A673 (cell line): ENCODE data around the gene BRPF1. TPM values are rescaled to one million over a fixed set of nuclear protein-coding genes. Genes with fewer than 3 reads are reported as not detected.

Experiments
- BruUV-seq: library from RNA; stranded (reverse); fragments of 400-500 nt; replicated peaks from 2 replicates; lab custom pipeline; 2021; lab: Mats Ljungman, UMichigan
- CTCF ChIA-PET: fragments of 300-600 bp; sonication (Branson Sonifier 250); formaldehyde crosslinking; loops from one replicate; lab custom pipeline; 2022; ENCODE audit warnings: antibody characterized with exemption; lab: Charles Lee
- POLR2A ChIA-PET: fragments of 300-600 bp; sonication (Branson Sonifier 250); formaldehyde crosslinking; loops from one replicate; lab custom pipeline; 2022; ENCODE audit warnings: antibody characterized with exemption; ENCODE audit not compliant: low non-redundant PET; lab: Charles Lee
- DNase-seq: peaks from one replicate; pipeline ENCODE4 v3.0.0-alpha.2; 2015; ENCODE audit warnings: low spot score
- H3K27ac ChIP-seq: fragments of 200-600 bp; sonication (generic); 2 replicates; pipeline ENCODE4 v1.5.1; 2016; ENCODE audit warnings: mixed run types, low read depth, mild to moderate bottlenecking, mixed read lengths, antibody characterized with exemption, low read length; ENCODE audit not compliant: poor library complexity, severe bottlenecking
- H3K27me3 ChIP-seq: fragments of 200-600 bp; sonication (generic); replicated peaks from 2 replicates; pipeline ENCODE4 v1.6.1; 2017; ENCODE audit warnings: mixed run types, low read depth, mild to moderate bottlenecking, mixed read lengths, antibody characterized with exemption, low read length; ENCODE audit not compliant: insufficient read depth, poor library complexity
- H3K36me3 ChIP-seq: fragments of 200-600 bp; sonication (generic); 2 replicates; pipeline ENCODE4 v1.6.1; 2016; ENCODE audit warnings: mixed run types, mild to moderate bottlenecking, mixed read lengths, antibody characterized with exemption, low read length; ENCODE audit not compliant: insufficient read depth, poor library complexity, severe bottlenecking
- H3K4me1 ChIP-seq: fragments of 200-600 bp; sonication (generic); 2 replicates; pipeline ENCODE4 v1.6.1; 2017; ENCODE audit warnings: mixed run types, mild to moderate bottlenecking, mixed read lengths, antibody characterized with exemption, low read length; ENCODE audit not compliant: insufficient read depth, poor library complexity, severe bottlenecking
- H3K4me3 ChIP-seq: fragments of 200-600 bp; sonication (generic); 2 replicates; pipeline ENCODE4 v1.5.1; 2016; ENCODE audit warnings: low read depth, mixed run types, mild to moderate bottlenecking, mixed read lengths, low read length; ENCODE audit not compliant: poor library complexity, severe bottlenecking
- H3K9me3 ChIP-seq: fragments of 200-600 bp; sonication (generic); 2 replicates; pipeline ENCODE4 v1.6.1; 2016; ENCODE audit warnings: mixed run types, low read depth, mild to moderate bottlenecking, mixed read lengths, antibody characterized with exemption, low read length; ENCODE audit not compliant: poor library complexity, severe bottlenecking
- EZH2 ChIP-seq: fragments of 200-600 bp; sonication (generic); IDR thresholded peaks from 2 replicates; pipeline ENCODE4 v1.6.1; 2017; ENCODE audit warnings: borderline replicate concordance, low read depth, mild to moderate bottlenecking, mixed read lengths, antibody characterized with exemption, low read length; ENCODE audit not compliant: poor library complexity, severe bottlenecking
- intact Hi-C: fragments of 100-400 bp; cut with micrococcal nuclease; formaldehyde crosslinking; loops from one replicate; pipeline ENCODE4 v1.10.0; 2022; ENCODE audit not compliant: unreplicated experiment
- total RNA-seq: library from RNA; stranded (reverse); gene quantifications from 2 replicates; pipeline ENCODE4 v1.2.3, GENCODE V29; 2021
- TF ChIP-seq, protein P1 (sequence below): fragments of 300-800, 200-600 bp; sonication (generic); conservative IDR thresholded peaks from 2 replicates; pipeline ENCODE4 v1.5.1; 2017; ENCODE audit warnings: low read depth, mild to moderate bottlenecking, antibody characterized with exemption, low read length, moderate library complexity, mixed read lengths

BRPF1 gene
- total RNA-seq, 1 experiment from 2014 or later = 32.0 TPM

DNA sequence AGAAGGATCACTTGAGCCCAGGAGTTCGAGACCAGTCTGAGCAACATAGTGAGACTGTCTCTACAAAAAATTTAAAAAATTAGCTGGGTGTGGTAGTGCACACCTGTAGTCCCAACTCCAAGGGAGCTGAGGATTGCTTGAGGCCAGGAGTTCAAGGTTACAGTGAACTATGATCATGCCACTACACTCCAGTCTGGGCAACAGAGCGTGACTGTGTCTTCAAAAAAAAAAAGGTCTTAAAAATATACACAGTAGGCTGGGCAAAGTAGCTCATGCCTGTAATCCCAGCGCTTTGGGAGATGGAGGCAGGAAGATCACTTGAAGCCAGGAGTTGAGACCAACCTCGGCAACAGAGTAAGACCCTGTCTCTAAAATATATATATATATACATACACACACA, 49.4 kb downstream of the BRPF1 start:
- Histone ChIP-seq H3K4me1 (no peaks in the 10 kb centered on the region), H3K27ac (no peak overlapping the region), H3K36me3 (peaks cover 21% of the 10 kb centered on the region), H3K4me3 (no peak overlapping the region), H3K9me3 (no peaks in the 10 kb centered on the region), H3K27me3 (no peaks in the 10 kb centered on the region)
- intact Hi-C loops = no loop called here
- no TSS peak for BruUV-seq
- DNase-seq = no peak
- ChIA-PET POLR2A (no interaction called here), CTCF (no interaction called here)
- TF ChIP-seq EZH2 = no peak
- TF ChIP-seq, protein P1, sequence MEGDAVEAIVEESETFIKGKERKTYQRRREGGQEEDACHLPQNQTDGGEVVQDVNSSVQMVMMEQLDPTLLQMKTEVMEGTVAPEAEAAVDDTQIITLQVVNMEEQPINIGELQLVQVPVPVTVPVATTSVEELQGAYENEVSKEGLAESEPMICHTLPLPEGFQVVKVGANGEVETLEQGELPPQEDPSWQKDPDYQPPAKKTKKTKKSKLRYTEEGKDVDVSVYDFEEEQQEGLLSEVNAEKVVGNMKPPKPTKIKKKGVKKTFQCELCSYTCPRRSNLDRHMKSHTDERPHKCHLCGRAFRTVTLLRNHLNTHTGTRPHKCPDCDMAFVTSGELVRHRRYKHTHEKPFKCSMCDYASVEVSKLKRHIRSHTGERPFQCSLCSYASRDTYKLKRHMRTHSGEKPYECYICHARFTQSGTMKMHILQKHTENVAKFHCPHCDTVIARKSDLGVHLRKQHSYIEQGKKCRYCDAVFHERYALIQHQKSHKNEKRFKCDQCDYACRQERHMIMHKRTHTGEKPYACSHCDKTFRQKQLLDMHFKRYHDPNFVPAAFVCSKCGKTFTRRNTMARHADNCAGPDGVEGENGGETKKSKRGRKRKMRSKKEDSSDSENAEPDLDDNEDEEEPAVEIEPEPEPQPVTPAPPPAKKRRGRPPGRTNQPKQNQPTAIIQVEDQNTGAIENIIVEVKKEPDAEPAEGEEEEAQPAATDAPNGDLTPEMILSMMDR = no peak

DNA sequence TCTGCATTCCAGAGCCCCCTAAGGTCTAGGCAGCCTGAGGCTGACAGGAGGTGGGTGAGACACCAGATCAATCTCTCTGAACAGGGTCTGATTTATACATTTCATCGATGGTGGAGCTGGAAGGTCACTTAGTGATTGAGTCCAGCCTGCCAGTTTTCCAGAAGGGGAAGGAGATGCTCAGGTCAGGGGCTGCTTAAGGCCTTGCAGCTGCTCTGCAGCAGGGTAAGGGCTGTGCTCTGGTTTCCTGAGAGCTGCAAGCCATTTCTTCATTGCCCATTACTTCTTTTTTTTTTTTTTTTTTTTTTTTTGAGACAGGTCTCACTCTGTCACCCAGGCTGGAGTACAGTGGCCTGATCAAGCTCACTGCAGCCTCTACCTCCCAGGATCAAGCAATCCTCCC, 50.0 kb downstream of the BRPF1 start:
- ChIA-PET CTCF (no interaction called here), POLR2A (no interaction called here)
- no peak for TF ChIP-seq EZH2
- TF ChIP-seq, protein P1 = no peak
- H3K4me1 ChIP-seq = no peaks in the 10 kb centered on the region
- intact Hi-C loops = no loop called here
- no peaks in the 10 kb centered on the region for H3K27me3 ChIP-seq
- no TSS peak for BruUV-seq
- H3K36me3 ChIP-seq = peaks cover 26% of the 10 kb centered on the region
- no peak overlapping the region for H3K4me3 ChIP-seq
- no peaks in the 10 kb centered on the region for H3K9me3 ChIP-seq
- no peak overlapping the region for H3K27ac ChIP-seq
- no peak for DNase-seq

DNA sequence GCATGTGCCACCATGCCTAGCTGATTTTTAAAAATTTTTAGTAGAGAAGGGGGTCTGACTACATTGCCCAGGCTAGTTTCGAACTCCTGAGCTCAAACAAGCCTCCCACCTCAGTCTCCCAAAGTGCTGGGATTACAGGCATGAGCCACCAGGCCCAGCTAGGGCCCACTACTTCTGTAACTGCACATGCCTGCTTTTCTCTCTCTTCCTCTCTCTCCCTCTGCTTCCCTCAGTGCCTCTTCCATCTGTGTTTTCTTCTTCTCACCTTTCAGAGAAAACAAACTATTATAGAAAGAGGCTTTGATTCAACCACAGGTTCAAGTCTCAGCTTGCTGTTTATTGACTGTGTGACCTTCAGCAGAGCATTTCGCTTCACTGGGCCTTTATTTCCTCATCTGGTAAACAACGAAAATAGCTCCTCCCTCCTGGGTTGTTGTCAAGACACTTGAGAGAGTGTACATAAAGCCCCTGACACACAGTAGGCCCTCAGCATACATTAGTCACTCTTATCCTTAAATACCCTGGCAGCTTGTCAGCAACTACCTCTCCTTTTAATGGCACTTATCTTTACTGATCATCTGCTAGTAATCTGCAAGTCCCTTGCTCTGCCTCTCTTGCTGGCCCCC, 50.6 kb downstream of the BRPF1 start:
- ChIA-PET CTCF (no interaction called here), POLR2A (no interaction called here)
- no peak overlapping the region for H3K27ac ChIP-seq
- no TSS peak for BruUV-seq
- intact Hi-C loops = no loop called here
- H3K4me1 ChIP-seq = no peaks in the 10 kb centered on the region
- TF ChIP-seq EZH2 = no peak
- TF ChIP-seq, protein P1 = no peak
- peaks cover 28% of the 10 kb centered on the region for H3K36me3 ChIP-seq
- no peak overlapping the region for H3K4me3 ChIP-seq
- H3K9me3 ChIP-seq = no peaks in the 10 kb centered on the region
- no peaks in the 10 kb centered on the region for H3K27me3 ChIP-seq
- no peak for DNase-seq
